Measurements from ENCODE around the gene TXLNG. TPM values are rescaled to one million over a fixed set of nuclear protein-coding genes. Genes with fewer than 3 reads are reported as not detected.

Gene TXLNG
- polyA plus RNA-seq, 1 of the 3 experiments (the other 2 are of a cell fraction) = 12.1 TPM

DNA sequence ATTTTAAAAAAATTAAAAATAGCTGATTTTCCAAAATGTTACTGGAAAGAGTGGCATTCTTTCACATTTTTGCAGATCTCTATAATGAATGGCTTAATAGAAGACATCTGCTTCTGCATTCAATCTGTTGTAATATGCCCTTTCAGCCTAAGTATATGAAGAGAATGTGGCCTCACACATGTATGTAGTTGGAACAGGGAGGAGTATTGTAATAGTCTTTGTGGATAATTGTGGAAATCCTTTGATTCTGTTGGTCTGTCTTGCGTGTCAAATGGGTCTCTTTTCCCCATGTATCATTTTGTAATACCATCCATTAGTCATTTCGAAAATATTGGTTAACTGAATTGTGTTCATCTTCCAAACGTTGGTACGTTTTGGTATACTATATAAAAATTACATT, 11.6 kb downstream of the TXLNG start:
- Histone ChIP-seq H3K9ac (no peak overlapping the region), H3K4me3 (ENCODE audit: low read depth in 2 of 2, low read length in 1 of 2) (no peak overlapping the region), H3K9me2 (no peaks in the 10 kb centered on the region), H3K9me3 (no peaks in the 10 kb centered on the region), H3K36me3 (replicated peaks in 1 of 2; ENCODE audit: control insufficient read depth in 1 of 2, insufficient read depth in 2 of 2, low read length in 1 of 2) (peaks cover 15 to 16% of the 10 kb centered on the region in 2 experiments), H3K79me2 (ENCODE audit: insufficient read depth) (peaks cover 47% of the 10 kb centered on the region), H3K27me3 (ENCODE audit: insufficient read depth) (no peaks in the 10 kb centered on the region), H3K4me1 (ENCODE audit: control insufficient read depth in 1 of 2, insufficient read depth in 2 of 2, low read depth in 1 of 2, low read length in 1 of 2) (no peaks in the 10 kb centered on the region), H3F3A (replicated peaks; ENCODE audit: insufficient read depth) (no peaks in the 10 kb centered on the region), H3K27ac (ENCODE audit: low read depth in 2 of 2, low read length in 1 of 2) (no peak overlapping the region), H3K4me2 (no peak overlapping the region), H4K20me1 (ENCODE audit: insufficient read depth) (no peaks in the 10 kb centered on the region), H2AFZ (ENCODE audit: low read depth) (no peak overlapping the region)
- CTCF ChIA-PET = interaction anchor here (0.8 kb wide), 1 partner anchor 10 kb away, joined by 4 read pairs; no protein-coding TSS in a partner anchor
- DNase-seq = no peak
- 80% methylated on average over 4 of the region's 4 CpGs for WGBS (ENCODE audit: low lambda C conversion rate)
- POLR2A ChIA-PET = no interaction called here
- TF ChIP-seq NRF1 (IDR thresholded peaks at IDR 0.05; ENCODE audit: low read depth, low read length) (no peak), MAX (IDR thresholded peaks at IDR 0.05; ENCODE audit: low read depth) (no peak), FOXJ3 (CRISPR knock-in tag; IDR thresholded peaks at IDR 0.05) (no peak), GABPA (IDR thresholded peaks at IDR 0.05; ENCODE audit: low read depth) (no peak), YY1 (IDR thresholded peaks at IDR 0.05; ENCODE audit: low read depth) (no peak), POLR2AphosphoS5 (IDR thresholded peaks at IDR 0.05; ENCODE audit: low read depth, low read length) (no peak), MEF2A (IDR thresholded peaks at IDR 0.05; ENCODE audit: borderline replicate concordance, low read depth) (no peak), TEAD4 (IDR thresholded peaks at IDR 0.05; ENCODE audit: borderline replicate concordance, insufficient read depth) (no peak), SIN3A (IDR thresholded peaks at IDR 0.05; ENCODE audit: borderline replicate concordance, low read depth, low read length) (no peak), MXI1 (IDR thresholded peaks at IDR 0.05; ENCODE audit: low read depth, low read length) (no peak), EP300 (IDR thresholded peaks at IDR 0.05; ENCODE audit: borderline replicate concordance in 1 of 2, low read depth in 1 of 2, low read length in 1 of 2) (no peak), RAD21 (IDR thresholded peaks at IDR 0.05; ENCODE audit: low read length) (no peak), RCOR1 (IDR thresholded peaks at IDR 0.05; ENCODE audit: low read length) (no peak)
- TF ChIP-seq, protein P1, sequence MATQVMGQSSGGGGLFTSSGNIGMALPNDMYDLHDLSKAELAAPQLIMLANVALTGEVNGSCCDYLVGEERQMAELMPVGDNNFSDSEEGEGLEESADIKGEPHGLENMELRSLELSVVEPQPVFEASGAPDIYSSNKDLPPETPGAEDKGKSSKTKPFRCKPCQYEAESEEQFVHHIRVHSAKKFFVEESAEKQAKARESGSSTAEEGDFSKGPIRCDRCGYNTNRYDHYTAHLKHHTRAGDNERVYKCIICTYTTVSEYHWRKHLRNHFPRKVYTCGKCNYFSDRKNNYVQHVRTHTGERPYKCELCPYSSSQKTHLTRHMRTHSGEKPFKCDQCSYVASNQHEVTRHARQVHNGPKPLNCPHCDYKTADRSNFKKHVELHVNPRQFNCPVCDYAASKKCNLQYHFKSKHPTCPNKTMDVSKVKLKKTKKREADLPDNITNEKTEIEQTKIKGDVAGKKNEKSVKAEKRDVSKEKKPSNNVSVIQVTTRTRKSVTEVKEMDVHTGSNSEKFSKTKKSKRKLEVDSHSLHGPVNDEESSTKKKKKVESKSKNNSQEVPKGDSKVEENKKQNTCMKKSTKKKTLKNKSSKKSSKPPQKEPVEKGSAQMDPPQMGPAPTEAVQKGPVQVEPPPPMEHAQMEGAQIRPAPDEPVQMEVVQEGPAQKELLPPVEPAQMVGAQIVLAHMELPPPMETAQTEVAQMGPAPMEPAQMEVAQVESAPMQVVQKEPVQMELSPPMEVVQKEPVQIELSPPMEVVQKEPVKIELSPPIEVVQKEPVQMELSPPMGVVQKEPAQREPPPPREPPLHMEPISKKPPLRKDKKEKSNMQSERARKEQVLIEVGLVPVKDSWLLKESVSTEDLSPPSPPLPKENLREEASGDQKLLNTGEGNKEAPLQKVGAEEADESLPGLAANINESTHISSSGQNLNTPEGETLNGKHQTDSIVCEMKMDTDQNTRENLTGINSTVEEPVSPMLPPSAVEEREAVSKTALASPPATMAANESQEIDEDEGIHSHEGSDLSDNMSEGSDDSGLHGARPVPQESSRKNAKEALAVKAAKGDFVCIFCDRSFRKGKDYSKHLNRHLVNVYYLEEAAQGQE (IDR thresholded peaks at IDR 0.05; ENCODE audit: low read depth, low read length) = no peak

GRCh38 chrX:16804923-16805464, 18.7 kb downstream of the TXLNG start:
- Histone ChIP-seq H3K4me2 (no peak overlapping the region), H3K36me3 (replicated peaks in 1 of 2; ENCODE audit: control insufficient read depth in 1 of 2, insufficient read depth in 2 of 2, low read length in 1 of 2) (no peaks in the 10 kb centered on the region), H2AFZ (ENCODE audit: low read depth) (no peak overlapping the region), H3K4me3 (ENCODE audit: low read depth in 2 of 2, low read length in 1 of 2) (no peak overlapping the region), H3K79me2 (ENCODE audit: insufficient read depth) (peaks cover 62% of the 10 kb centered on the region), H3K9me3 (no peaks in the 10 kb centered on the region), H3F3A (replicated peaks; ENCODE audit: insufficient read depth) (no peaks in the 10 kb centered on the region), H3K4me1 (ENCODE audit: control insufficient read depth in 1 of 2, insufficient read depth in 2 of 2, low read depth in 1 of 2, low read length in 1 of 2) (peaks cover 0 to 8% of the 10 kb centered on the region in 2 experiments; a peak in 2 of 4 replicates), H4K20me1 (ENCODE audit: insufficient read depth) (no peaks in the 10 kb centered on the region), H3K9ac (no peak overlapping the region), H3K27me3 (ENCODE audit: insufficient read depth) (no peaks in the 10 kb centered on the region), H3K9me2 (no peaks in the 10 kb centered on the region), H3K27ac (ENCODE audit: low read depth in 2 of 2, low read length in 1 of 2) (no peak overlapping the region)
- CTCF ChIA-PET = interaction anchor here (1.0 kb wide), 1 partner anchor 21 kb away, joined by 3 read pairs; no protein-coding TSS in a partner anchor
- POLR2A ChIA-PET = no interaction called here
- no peak for DNase-seq
- WGBS (ENCODE audit: low lambda C conversion rate) = 98% methylated on average over 8 of the region's 8 CpGs
- TF ChIP-seq EP300 (IDR thresholded peaks at IDR 0.05; ENCODE audit: borderline replicate concordance in 1 of 2, low read depth in 1 of 2, low read length in 1 of 2) = no peak
- TF ChIP-seq FOXM1 (IDR thresholded peaks at IDR 0.05; ENCODE audit: low read depth) = no peak
- TF ChIP-seq IRF3 (IDR thresholded peaks at IDR 0.05; ENCODE audit: low read depth, low read length) = no peak
- no peak for TF ChIP-seq RCOR1 (IDR thresholded peaks at IDR 0.05; ENCODE audit: low read length)
- TF ChIP-seq ELF1 (IDR thresholded peaks at IDR 0.05) = no peak
- no peak for TF ChIP-seq RAD21 (IDR thresholded peaks at IDR 0.05; ENCODE audit: low read length)
- TF ChIP-seq TEAD4 (IDR thresholded peaks at IDR 0.05; ENCODE audit: borderline replicate concordance, insufficient read depth) = no peak
- no peak for TF ChIP-seq TCF12 (IDR thresholded peaks at IDR 0.05)
